Panc1 (cell line): ENCODE measurements around the gene FNDC10. TPM values are rescaled to one million over a fixed set of nuclear protein-coding genes. Genes with fewer than 3 reads are reported as not detected.

Experiments
- ATAC-seq: fragments of 200-7000 bp; cut with Tn5 transposase; 2 replicates; pipeline ENCODE4 v1.9.1; 2020; ENCODE audit warnings: mild to moderate bottlenecking, moderate library complexity
- BruUV-seq: library from RNA; stranded (reverse); fragments of 400-500 nt; replicated peaks from 2 replicates; lab custom pipeline; 2021; lab: Mats Ljungman, UMichigan
- CTCF ChIA-PET: fragments of 300-600 bp; sonication (Branson Sonifier 250); formaldehyde crosslinking; loops from one replicate; lab custom pipeline; 2022; ENCODE audit warnings: antibody characterized with exemption; lab: Charles Lee
- POLR2A ChIA-PET: fragments of 300-600 bp; sonication (Branson Sonifier 250); formaldehyde crosslinking; loops from one replicate; lab custom pipeline; 2022; ENCODE audit warnings: antibody characterized with exemption; lab: Charles Lee
- DNase-seq: peaks from one replicate; pipeline ENCODE4 v3.0.0-alpha.2; 2010; ENCODE audit warnings: low read depth, low spot score
- H3K27ac ChIP-seq: 2 replicates; pipeline ENCODE4 v1.5.1; 2011; ENCODE audit warnings: mild to moderate bottlenecking, low read length, inconsistent platforms
- H3K27me3 ChIP-seq: fragments of 200-500 bp; sonication (Bioruptor generic); 2 replicates; pipeline ENCODE4 v1.6.0; 2014; ENCODE audit warnings: low read length, inconsistent platforms; ENCODE audit not compliant: control insufficient read depth, insufficient read depth
- H3K36me3 ChIP-seq: fragments of 200-500 bp; sonication (Bioruptor generic); 2 replicates; pipeline ENCODE4 v1.5.1; 2014; ENCODE audit warnings: inconsistent platforms, mild to moderate bottlenecking, low read length, moderate library complexity; ENCODE audit not compliant: control insufficient read depth, insufficient read depth
- H3K4me1 ChIP-seq: 2 replicates; pipeline ENCODE4 v1.5.1; 2011; ENCODE audit warnings: inconsistent platforms, mild to moderate bottlenecking, low read length, moderate library complexity; ENCODE audit not compliant: control insufficient read depth, insufficient read depth
- H3K4me3 ChIP-seq, 2 experiments: 2 replicates each; pipeline ENCODE4 v1.5.1; 2011 to 2012; ENCODE audit warnings: low read depth in 2 of 2, low read length in 2 of 2, mild to moderate bottlenecking in 2 of 2, inconsistent platforms in 1 of 2, moderate library complexity in 1 of 2
- H3K9me3 ChIP-seq: fragments of 200-500 bp; sonication (Bioruptor generic); 2 replicates; pipeline ENCODE4 v1.5.1; 2014; ENCODE audit warnings: low read depth, mild to moderate bottlenecking, inconsistent platforms, low read length, moderate library complexity; ENCODE audit not compliant: control insufficient read depth, insufficient read depth
- CTCF ChIP-seq: fragments of 450-650 bp; IDR thresholded peaks from 2 replicates; pipeline ENCODE4 v1.5.1; 2017; ENCODE audit warnings: mild to moderate bottlenecking
- POLR2AphosphoS5 ChIP-seq: IDR thresholded peaks from 2 replicates; pipeline ENCODE4 v1.6.1; 2012; ENCODE audit warnings: mild to moderate bottlenecking, low read depth, low read length, moderate library complexity
- REST ChIP-seq, 2 experiments: IDR thresholded peaks; 2 replicates each; pipeline ENCODE4 v1.6.1; 2011 to 2012; ENCODE audit warnings: low read depth in 2 of 2, control low read depth in 1 of 2, low read length in 1 of 2, mild to moderate bottlenecking in 1 of 2, moderate library complexity in 1 of 2; ENCODE audit not compliant: insufficient read depth in 1 of 2
- SIN3A ChIP-seq: IDR thresholded peaks from 2 replicates; pipeline ENCODE4 v1.6.1; 2012; ENCODE audit warnings: low read depth, mild to moderate bottlenecking, low read length, moderate library complexity, borderline replicate concordance; ENCODE audit not compliant: insufficient read depth
- TCF7L2 ChIP-seq: IDR thresholded peaks from 2 replicates; pipeline ENCODE4 v1.6.1; 2011; ENCODE audit warnings: mild to moderate bottlenecking, low read depth, low read length, inconsistent platforms
- in situ Hi-C: cut with HindIII; loops from 2 replicates; pipeline ENCODE4 v1.10.0; 2016; ENCODE audit warnings: low sequenced_read_pairs, low pct_unique_long_range_greater_than_20kb
- intact Hi-C: fragments of 100-400 bp; cut with micrococcal nuclease; formaldehyde crosslinking; loops from one replicate; pipeline ENCODE4 v1.10.0; 2022; ENCODE audit not compliant: unreplicated experiment
- total RNA-seq: library from RNA; stranded (reverse); gene quantifications from one replicate; pipeline ENCODE4 v1.2.1, GENCODE V29; 2021; ENCODE audit not compliant: unreplicated experiment

Gene FNDC10
- total RNA-seq, 1 experiment from 2014 or later = 16.2 TPM

GRCh38 chr1:1627829-1628753, 28.2 kb upstream of the FNDC10 start:
- in situ Hi-C loops (no loop called here), intact Hi-C loops (no loop called here)
- ChIA-PET POLR2A (no interaction called here), CTCF (no interaction called here)
- DNase-seq (no peak), ATAC-seq (no peak)
- no peak overlapping the region for H3K27ac ChIP-seq
- BruUV-seq = TSS peak; percentile 45
- H3K4me3 ChIP-seq = no peak overlapping the region
- H3K9me3 ChIP-seq = no peaks in the 10 kb centered on the region
- TF ChIP-seq REST (IDR thresholded peaks at IDR 0.05; ENCODE audit: insufficient read depth in 1 of 2, low read depth in 2 of 2, low read length in 1 of 2) (no peak), CTCF (no peak), POLR2AphosphoS5 (no peak), SIN3A (no peak), TCF7L2 (no peak)
- no peaks in the 10 kb centered on the region for H3K27me3 ChIP-seq
- no peaks in the 10 kb centered on the region for H3K4me1 ChIP-seq
- no peaks in the 10 kb centered on the region for H3K36me3 ChIP-seq

GRCh38 chr1:1627261-1627828, 27.4 kb upstream of the FNDC10 start:
- H3K4me3 ChIP-seq = no peak overlapping the region

More at GRCh38 chr1:1627261-1627828, 27.4 kb upstream of the FNDC10 start:
- intact Hi-C loops (no loop called here), in situ Hi-C loops (no loop called here)
- ChIA-PET CTCF (no interaction called here), POLR2A (no interaction called here)
- ATAC-seq = 0 out of 2 replicates have a peak, but pooled peaks have one; percentile 15
- BruUV-seq = no TSS peak
- no peak for DNase-seq
- H3K27ac ChIP-seq = no peak overlapping the region
- no peaks in the 10 kb centered on the region for H3K4me1 ChIP-seq
- H3K36me3 ChIP-seq = no peaks in the 10 kb centered on the region
- TF ChIP-seq CTCF (no peak), POLR2AphosphoS5 (no peak), TCF7L2 (no peak), REST (IDR thresholded peaks at IDR 0.05; ENCODE audit: insufficient read depth in 1 of 2, low read depth in 2 of 2, low read length in 1 of 2) (no peak), SIN3A (no peak)
- H3K9me3 ChIP-seq = no peaks in the 10 kb centered on the region
- no peaks in the 10 kb centered on the region for H3K27me3 ChIP-seq
